Measurements from ENCODE around the gene PTPRN2. TPM values are rescaled to one million over a fixed set of nuclear protein-coding genes. Genes with fewer than 3 reads are reported as not detected.

Gene PTPRN2
- polyA plus RNA-seq, 1 of the 3 experiments (the other 2 are of a cell fraction): 4.0 TPM

- H3K4me1 ChIP-seq (ENCODE audit: control insufficient read depth in 1 of 2, insufficient read depth in 2 of 2, low read depth in 1 of 2, low read length in 1 of 2): peaks cover 0 to 21% of the 10 kb centered on the region in 2 experiments; a peak in 1 of 4 replicates
- H4K20me1 ChIP-seq (ENCODE audit: insufficient read depth): no peaks in the 10 kb centered on the region
- no peak overlapping the region for H3K27ac ChIP-seq (ENCODE audit: low read depth in 2 of 2, low read length in 1 of 2)
- no peaks in the 10 kb centered on the region for H3K79me2 ChIP-seq (ENCODE audit: insufficient read depth)
- no peak for TF ChIP-seq FOSL2 (IDR thresholded peaks at IDR 0.05; ENCODE audit: borderline replicate concordance, low read depth)
- H3K4me3 ChIP-seq (ENCODE audit: low read depth in 2 of 2, low read length in 1 of 2): no peak overlapping the region
- H3K4me2 ChIP-seq: no peak overlapping the region
- no peak overlapping the region for H2AFZ ChIP-seq (ENCODE audit: low read depth)
- H3F3A ChIP-seq (replicated peaks; ENCODE audit: insufficient read depth): no peaks in the 10 kb centered on the region
- no peak for DNase-seq
- POLR2A ChIA-PET: no interaction called here
- WGBS (ENCODE audit: low lambda C conversion rate): 75% methylated on average over 18 of the region's 18 CpGs
- H3K9me3 ChIP-seq: no peaks in the 10 kb centered on the region
- no peaks in the 10 kb centered on the region for H3K9me2 ChIP-seq
- H3K9ac ChIP-seq: no peak overlapping the region
- CTCF ChIA-PET: interaction anchor here (1.3 kb wide), 1 partner anchor 15 kb away, joined by 4 read pairs; no protein-coding TSS in a partner anchor
- no peaks in the 10 kb centered on the region for H3K27me3 ChIP-seq (ENCODE audit: insufficient read depth)
- H3K36me3 ChIP-seq (replicated peaks in 1 of 2; ENCODE audit: control insufficient read depth in 1 of 2, insufficient read depth in 2 of 2, low read length in 1 of 2): no peaks in the 10 kb centered on the region
Observed at GRCh38 chr7:158527038-158527437, 60.6 kb downstream of the PTPRN2 start.

GRCh38 chr7:158526531-158526930, 61.1 kb downstream of the PTPRN2 start:
- ChIA-PET CTCF (interaction anchor here (1.1 to 1.3 kb wide), 2 partner anchors 14 to 40 kb away, joined by 3 to 4 read pairs; no protein-coding TSS in a partner anchor), POLR2A (interaction anchor here (0.6 kb wide), 1 partner anchor 227 kb away, joined by 4 read pairs; no protein-coding TSS in a partner anchor)
- Histone ChIP-seq H3K4me2 (no peak overlapping the region), H2AFZ (ENCODE audit: low read depth) (no peak overlapping the region), H3K9ac (no peak overlapping the region), H3K4me3 (ENCODE audit: low read depth in 2 of 2, low read length in 1 of 2) (no peak overlapping the region), H3K9me3 (no peaks in the 10 kb centered on the region), H3K27ac (ENCODE audit: low read depth in 2 of 2, low read length in 1 of 2) (no peak overlapping the region), H3F3A (replicated peaks; ENCODE audit: insufficient read depth) (no peaks in the 10 kb centered on the region), H3K79me2 (ENCODE audit: insufficient read depth) (no peaks in the 10 kb centered on the region), H4K20me1 (ENCODE audit: insufficient read depth) (no peaks in the 10 kb centered on the region), H3K27me3 (ENCODE audit: insufficient read depth) (no peaks in the 10 kb centered on the region), H3K4me1 (ENCODE audit: control insufficient read depth in 1 of 2, insufficient read depth in 2 of 2, low read depth in 1 of 2, low read length in 1 of 2) (peaks cover 0 to 17% of the 10 kb centered on the region in 2 experiments; a peak in 1 of 4 replicates), H3K9me2 (no peaks in the 10 kb centered on the region), H3K36me3 (replicated peaks in 1 of 2; ENCODE audit: control insufficient read depth in 1 of 2, insufficient read depth in 2 of 2, low read length in 1 of 2) (no peaks in the 10 kb centered on the region)
- no peak for DNase-seq
- TF ChIP-seq RAD21 (IDR thresholded peaks at IDR 0.05; ENCODE audit: low read length) (no peak), GABPA (IDR thresholded peaks at IDR 0.05; ENCODE audit: low read depth) (no peak), IRF3 (IDR thresholded peaks at IDR 0.05; ENCODE audit: low read depth, low read length) (no peak), JUND (IDR thresholded peaks at IDR 0.05) (no peak), GATA2 (CRISPR knock-in tag; IDR thresholded peaks at IDR 0.05) (no peak), RFX5 (IDR thresholded peaks at IDR 0.05; ENCODE audit: low read length) (no peak), MXI1 (IDR thresholded peaks at IDR 0.05; ENCODE audit: low read depth, low read length) (no peak), TEAD4 (IDR thresholded peaks at IDR 0.05; ENCODE audit: borderline replicate concordance, insufficient read depth) (no peak), FOXM1 (IDR thresholded peaks at IDR 0.05; ENCODE audit: low read depth) (no peak), ZBTB33 (IDR thresholded peaks at IDR 0.05; ENCODE audit: borderline replicate concordance, low read depth) (no peak), MAX (IDR thresholded peaks at IDR 0.05; ENCODE audit: low read depth) (no peak), SIN3A (IDR thresholded peaks at IDR 0.05; ENCODE audit: borderline replicate concordance, low read depth, low read length) (no peak), FOXJ3 (CRISPR knock-in tag; IDR thresholded peaks at IDR 0.05) (no peak), CHD2 (IDR thresholded peaks at IDR 0.05; ENCODE audit: low read length, partially characterized antibody) (no peak), RXRA (IDR thresholded peaks at IDR 0.05; ENCODE audit: borderline replicate concordance, low read depth) (no peak), ELF1 (IDR thresholded peaks at IDR 0.05) (no peak), USF2 (IDR thresholded peaks at IDR 0.05; ENCODE audit: borderline replicate concordance, low read depth, low read length) (no peak), EZH2phosphoT487 (IDR thresholded peaks at IDR 0.05; ENCODE audit: borderline replicate concordance, low read depth) (no peak), CTCF (IDR thresholded peaks at IDR 0.05) (no peak)
- WGBS (ENCODE audit: low lambda C conversion rate): 75% methylated on average over 9 of the region's 9 CpGs
